OCI-LY7 (cell line): Measurements from ENCODE around the gene TRIM3.

Source experiments
- EZH2phosphoT487 ChIP-seq: fragments of 200-600 bp; sonication (generic); IDR thresholded peaks from 2 replicates; pipeline ENCODE4 v1.6.1; 2018; ENCODE audit warnings: low read depth, borderline replicate concordance, mild to moderate bottlenecking, mixed run types, antibody characterized with exemption, low read length, moderate library complexity, mixed read lengths
- TF ChIP-seq, protein P1 (sequence below): fragments of 200-600 bp; sonication (generic); conservative IDR thresholded peaks from 2 replicates; pipeline ENCODE4 v1.5.1; 2014; ENCODE audit warnings: mild to moderate bottlenecking, antibody characterized with exemption, low read length, moderate library complexity, mixed read lengths

DNA sequence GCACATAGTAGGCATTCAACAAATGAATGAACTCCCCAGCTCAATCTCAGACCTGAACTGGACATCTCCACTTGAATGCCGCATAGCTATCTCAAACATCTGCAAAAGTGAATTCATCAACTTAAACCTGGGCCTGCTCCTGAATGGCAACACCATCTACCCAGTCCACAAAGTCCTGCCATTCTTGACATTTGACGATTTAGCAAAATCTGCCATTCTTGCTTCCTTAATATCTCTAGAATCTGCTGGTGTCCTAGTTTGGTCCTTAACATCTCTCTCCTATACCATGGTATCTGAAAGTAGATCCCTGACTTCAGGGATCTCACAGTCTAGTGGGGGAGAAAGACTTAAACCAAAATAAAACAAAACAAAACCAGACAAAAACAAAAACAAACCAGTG, 20.6 kb downstream of the TRIM3 start:
- TF ChIP-seq, protein P1, sequence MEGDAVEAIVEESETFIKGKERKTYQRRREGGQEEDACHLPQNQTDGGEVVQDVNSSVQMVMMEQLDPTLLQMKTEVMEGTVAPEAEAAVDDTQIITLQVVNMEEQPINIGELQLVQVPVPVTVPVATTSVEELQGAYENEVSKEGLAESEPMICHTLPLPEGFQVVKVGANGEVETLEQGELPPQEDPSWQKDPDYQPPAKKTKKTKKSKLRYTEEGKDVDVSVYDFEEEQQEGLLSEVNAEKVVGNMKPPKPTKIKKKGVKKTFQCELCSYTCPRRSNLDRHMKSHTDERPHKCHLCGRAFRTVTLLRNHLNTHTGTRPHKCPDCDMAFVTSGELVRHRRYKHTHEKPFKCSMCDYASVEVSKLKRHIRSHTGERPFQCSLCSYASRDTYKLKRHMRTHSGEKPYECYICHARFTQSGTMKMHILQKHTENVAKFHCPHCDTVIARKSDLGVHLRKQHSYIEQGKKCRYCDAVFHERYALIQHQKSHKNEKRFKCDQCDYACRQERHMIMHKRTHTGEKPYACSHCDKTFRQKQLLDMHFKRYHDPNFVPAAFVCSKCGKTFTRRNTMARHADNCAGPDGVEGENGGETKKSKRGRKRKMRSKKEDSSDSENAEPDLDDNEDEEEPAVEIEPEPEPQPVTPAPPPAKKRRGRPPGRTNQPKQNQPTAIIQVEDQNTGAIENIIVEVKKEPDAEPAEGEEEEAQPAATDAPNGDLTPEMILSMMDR, result no peak
- TF ChIP-seq EZH2phosphoT487, result no peak
